GM12878 (cell line): ENCODE data around the gene GTPBP4. TPM values are rescaled to one million over a fixed set of nuclear protein-coding genes. Genes with fewer than 3 reads are reported as not detected.
A peak's percentile ranks its signal among the peaks of the same experiment; 100 is the strongest.

Source experiments
- CBX5 ChIP-seq: sonication (generic); IDR thresholded peaks from 2 replicates; pipeline ENCODE4 v1.6.1; 2016; ENCODE audit warnings: low read depth, moderate library complexity, mild to moderate bottlenecking, inconsistent platforms
- GATAD2B ChIP-seq: fragments of 450-650 bp; conservative IDR thresholded peaks from 2 replicates; pipeline ENCODE4 v1.6.1; 2017; ENCODE audit warnings: low read depth, mild to moderate bottlenecking, moderate library complexity
- IKZF2 ChIP-seq, 2 experiments: fragments of 450-650 bp; IDR thresholded peaks; 2 replicates each; pipeline ENCODE4 v1.6.1; 2017; ENCODE audit warnings: mild to moderate bottlenecking in 2 of 2, moderate library complexity in 2 of 2
- MTA2 ChIP-seq: fragments of 450-650 bp; IDR thresholded peaks from 2 replicates; pipeline ENCODE4 v1.6.1; 2016; ENCODE audit warnings: low read depth, mild to moderate bottlenecking, moderate library complexity
- NFYA ChIP-seq: IDR thresholded peaks from 2 replicates; pipeline ENCODE4 v1.6.1; 2011; ENCODE audit warnings: low read depth, mild to moderate bottlenecking, low read length, improper control_type of control experiment, borderline replicate concordance
- NR2F1 ChIP-seq: fragments of 450-650 bp; conservative IDR thresholded peaks from 2 replicates; pipeline ENCODE4 v1.6.1; 2017; ENCODE audit warnings: mild to moderate bottlenecking
- RUNX3 ChIP-seq: IDR thresholded peaks from 2 replicates; pipeline ENCODE4 v1.6.1; 2012; ENCODE audit warnings: low read length, inconsistent platforms
- STAT3 ChIP-seq: IDR thresholded peaks from 2 replicates; pipeline ENCODE4 v1.6.1; 2011; ENCODE audit warnings: low read depth, low read length, improper control_type of control experiment
- TBL1XR1 ChIP-seq: IDR thresholded peaks from 2 replicates; pipeline ENCODE4 v1.6.1; 2012; ENCODE audit warnings: low read depth, low read length, improper control_type of control experiment
- TCF7 ChIP-seq: IDR thresholded peaks from 2 replicates; pipeline ENCODE4 v1.6.1; 2014; ENCODE audit warnings: antibody characterized with exemption, borderline replicate concordance
- ZBTB11 ChIP-seq: fragments of 450-650 bp; formaldehyde crosslinking; IDR thresholded peaks from 2 replicates; pipeline ENCODE4 v1.5.0; 2022; ENCODE audit warnings: mild to moderate bottlenecking, missing genetic modification characterization
- polyA plus RNA-seq, 11 experiments: library from polyadenylated mRNA; depleted of rRNA in 4 of 11; unstranded in 6 of 11; stranded (reverse) in 5 of 11; fragments of >200 nt; fragmentation: Nextera tagmentation in 4 of 11; fragmentation: Illumina TruSeq in 1 of 11; extraction: Ambion mirVana in 4 of 11; extraction: Trizol in 1 of 11; gene quantifications; 1 replicate in 1 of 11; 2 replicates in 10 of 11; pipeline versions ENCODE4 v1.2.1 to v1.2.3, GENCODE V29; 2011 to 2016; ENCODE audit warnings: inconsistent platforms in 2 of 11, missing spikeins in 2 of 11, low read depth in 1 of 11
- total RNA-seq, 4 experiments: library from RNA; depleted of rRNA in 3 of 4; stranded (reverse); fragments of >200 nt in 3 of 4; fragmentation: Illumina TruSeq in 1 of 4; extraction: Trizol in 1 of 4; gene quantifications; 2 replicates each; pipeline versions ENCODE4 v1.2.1 to v1.2.3, GENCODE V29; 2013 to 2021
- TF ChIP-seq, protein P1 (sequence below): IDR thresholded peaks from 2 replicates; pipeline ENCODE4 v1.6.1; 2012; ENCODE audit warnings: improper control_type of control experiment, low read depth, low read length; ENCODE audit not compliant: insufficient replicate concordance
- TF ChIP-seq, protein P2 (sequence below): fragments of 450-650 bp; IDR thresholded peaks from 2 replicates; pipeline ENCODE4 v1.6.1; 2017; ENCODE audit warnings: antibody characterized with exemption, mild to moderate bottlenecking, moderate library complexity
- TF ChIP-seq, protein P3 (sequence below): fragments of 450-650 bp; IDR thresholded peaks from 2 replicates; pipeline ENCODE4 v1.6.1; 2016; ENCODE audit warnings: mild to moderate bottlenecking
- TF ChIP-seq, protein P4 (sequence below): IDR thresholded peaks from 2 replicates; pipeline ENCODE4 v1.6.1; 2012; ENCODE audit warnings: low read depth, low read length, improper control_type of control experiment

The GTPBP4 gene
- total and polyA plus RNA-seq, 10 of the 15 experiments (the other 5 are each of a cell fraction or from before 2014, with no cell fraction given), result 58.5 to 118 (median 71.4) TPM

DNA sequence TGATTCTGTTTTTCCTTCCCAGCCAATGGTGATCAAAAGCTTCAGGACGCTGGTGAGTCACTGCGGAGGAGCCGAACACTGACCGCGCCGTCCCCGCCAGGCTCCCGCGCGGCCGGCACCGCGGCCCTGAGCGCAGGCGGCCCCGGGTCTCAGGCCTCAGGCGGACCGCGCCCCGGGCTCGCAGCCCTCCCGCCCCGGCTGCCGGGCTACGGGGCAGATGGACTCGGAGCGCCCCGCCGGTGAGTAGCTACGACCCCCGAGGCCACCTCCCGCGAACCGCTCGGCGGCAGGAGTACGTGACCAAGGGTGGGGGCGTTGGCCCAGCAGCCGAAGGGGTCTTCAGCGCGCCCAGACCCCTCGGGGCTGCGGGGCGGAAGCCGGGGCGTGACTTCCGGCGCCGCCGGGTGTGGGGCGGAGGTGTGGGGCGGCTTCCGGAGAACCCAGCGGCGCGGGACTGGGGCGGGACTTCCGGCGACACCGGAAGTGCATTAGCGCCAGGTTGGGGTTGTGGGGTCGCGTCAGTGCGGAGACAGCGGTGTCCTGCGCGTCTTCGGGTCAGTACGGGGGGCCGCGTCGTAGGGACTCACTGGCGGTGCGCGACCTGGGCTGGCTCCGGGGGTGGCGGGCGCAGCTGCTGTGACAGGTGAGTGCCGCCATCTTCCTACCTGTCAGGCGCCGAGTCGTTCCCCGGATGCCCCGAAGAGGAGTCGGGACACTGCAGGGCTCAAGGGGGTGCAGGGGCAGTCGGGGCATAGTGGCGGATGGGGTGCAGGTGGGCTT is 68.3 kb downstream of the GTPBP4 start, which contains the start of gene WDR37 (continued):
- TF ChIP-seq, protein P1, sequence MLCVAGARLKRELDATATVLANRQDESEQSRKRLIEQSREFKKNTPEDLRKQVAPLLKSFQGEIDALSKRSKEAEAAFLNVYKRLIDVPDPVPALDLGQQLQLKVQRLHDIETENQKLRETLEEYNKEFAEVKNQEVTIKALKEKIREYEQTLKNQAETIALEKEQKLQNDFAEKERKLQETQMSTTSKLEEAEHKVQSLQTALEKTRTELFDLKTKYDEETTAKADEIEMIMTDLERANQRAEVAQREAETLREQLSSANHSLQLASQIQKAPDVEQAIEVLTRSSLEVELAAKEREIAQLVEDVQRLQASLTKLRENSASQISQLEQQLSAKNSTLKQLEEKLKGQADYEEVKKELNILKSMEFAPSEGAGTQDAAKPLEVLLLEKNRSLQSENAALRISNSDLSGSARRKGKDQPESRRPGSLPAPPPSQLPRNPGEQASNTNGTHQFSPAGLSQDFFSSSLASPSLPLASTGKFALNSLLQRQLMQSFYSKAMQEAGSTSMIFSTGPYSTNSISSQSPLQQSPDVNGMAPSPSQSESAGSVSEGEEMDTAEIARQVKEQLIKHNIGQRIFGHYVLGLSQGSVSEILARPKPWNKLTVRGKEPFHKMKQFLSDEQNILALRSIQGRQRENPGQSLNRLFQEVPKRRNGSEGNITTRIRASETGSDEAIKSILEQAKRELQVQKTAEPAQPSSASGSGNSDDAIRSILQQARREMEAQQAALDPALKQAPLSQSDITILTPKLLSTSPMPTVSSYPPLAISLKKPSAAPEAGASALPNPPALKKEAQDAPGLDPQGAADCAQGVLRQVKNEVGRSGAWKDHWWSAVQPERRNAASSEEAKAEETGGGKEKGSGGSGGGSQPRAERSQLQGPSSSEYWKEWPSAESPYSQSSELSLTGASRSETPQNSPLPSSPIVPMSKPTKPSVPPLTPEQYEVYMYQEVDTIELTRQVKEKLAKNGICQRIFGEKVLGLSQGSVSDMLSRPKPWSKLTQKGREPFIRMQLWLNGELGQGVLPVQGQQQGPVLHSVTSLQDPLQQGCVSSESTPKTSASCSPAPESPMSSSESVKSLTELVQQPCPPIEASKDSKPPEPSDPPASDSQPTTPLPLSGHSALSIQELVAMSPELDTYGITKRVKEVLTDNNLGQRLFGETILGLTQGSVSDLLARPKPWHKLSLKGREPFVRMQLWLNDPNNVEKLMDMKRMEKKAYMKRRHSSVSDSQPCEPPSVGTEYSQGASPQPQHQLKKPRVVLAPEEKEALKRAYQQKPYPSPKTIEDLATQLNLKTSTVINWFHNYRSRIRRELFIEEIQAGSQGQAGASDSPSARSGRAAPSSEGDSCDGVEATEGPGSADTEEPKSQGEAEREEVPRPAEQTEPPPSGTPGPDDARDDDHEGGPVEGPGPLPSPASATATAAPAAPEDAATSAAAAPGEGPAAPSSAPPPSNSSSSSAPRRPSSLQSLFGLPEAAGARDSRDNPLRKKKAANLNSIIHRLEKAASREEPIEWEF, result no peak
- TF ChIP-seq IKZF2 (IDR thresholded peaks at IDR 0.05) (no peak), ZBTB11 (CRISPR knock-in tag) (peak; percentile 59), NR2F1 (peak; percentile 90), MTA2 (peak; percentile 46; the same call in 1 of the 2 replicates), NFYA (no peak), STAT3 (no peak), CBX5 (no peak), TBL1XR1 (no peak), RUNX3 (no peak), GATAD2B (peak; percentile 98), TCF7 (no peak)
- TF ChIP-seq, protein P2, sequence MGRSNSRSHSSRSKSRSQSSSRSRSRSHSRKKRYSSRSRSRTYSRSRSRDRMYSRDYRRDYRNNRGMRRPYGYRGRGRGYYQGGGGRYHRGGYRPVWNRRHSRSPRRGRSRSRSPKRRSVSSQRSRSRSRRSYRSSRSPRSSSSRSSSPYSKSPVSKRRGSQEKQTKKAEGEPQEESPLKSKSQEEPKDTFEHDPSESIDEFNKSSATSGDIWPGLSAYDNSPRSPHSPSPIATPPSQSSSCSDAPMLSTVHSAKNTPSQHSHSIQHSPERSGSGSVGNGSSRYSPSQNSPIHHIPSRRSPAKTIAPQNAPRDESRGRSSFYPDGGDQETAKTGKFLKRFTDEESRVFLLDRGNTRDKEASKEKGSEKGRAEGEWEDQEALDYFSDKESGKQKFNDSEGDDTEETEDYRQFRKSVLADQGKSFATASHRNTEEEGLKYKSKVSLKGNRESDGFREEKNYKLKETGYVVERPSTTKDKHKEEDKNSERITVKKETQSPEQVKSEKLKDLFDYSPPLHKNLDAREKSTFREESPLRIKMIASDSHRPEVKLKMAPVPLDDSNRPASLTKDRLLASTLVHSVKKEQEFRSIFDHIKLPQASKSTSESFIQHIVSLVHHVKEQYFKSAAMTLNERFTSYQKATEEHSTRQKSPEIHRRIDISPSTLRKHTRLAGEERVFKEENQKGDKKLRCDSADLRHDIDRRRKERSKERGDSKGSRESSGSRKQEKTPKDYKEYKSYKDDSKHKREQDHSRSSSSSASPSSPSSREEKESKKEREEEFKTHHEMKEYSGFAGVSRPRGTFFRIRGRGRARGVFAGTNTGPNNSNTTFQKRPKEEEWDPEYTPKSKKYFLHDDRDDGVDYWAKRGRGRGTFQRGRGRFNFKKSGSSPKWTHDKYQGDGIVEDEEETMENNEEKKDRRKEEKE, result no peak
- TF ChIP-seq, protein P3, sequence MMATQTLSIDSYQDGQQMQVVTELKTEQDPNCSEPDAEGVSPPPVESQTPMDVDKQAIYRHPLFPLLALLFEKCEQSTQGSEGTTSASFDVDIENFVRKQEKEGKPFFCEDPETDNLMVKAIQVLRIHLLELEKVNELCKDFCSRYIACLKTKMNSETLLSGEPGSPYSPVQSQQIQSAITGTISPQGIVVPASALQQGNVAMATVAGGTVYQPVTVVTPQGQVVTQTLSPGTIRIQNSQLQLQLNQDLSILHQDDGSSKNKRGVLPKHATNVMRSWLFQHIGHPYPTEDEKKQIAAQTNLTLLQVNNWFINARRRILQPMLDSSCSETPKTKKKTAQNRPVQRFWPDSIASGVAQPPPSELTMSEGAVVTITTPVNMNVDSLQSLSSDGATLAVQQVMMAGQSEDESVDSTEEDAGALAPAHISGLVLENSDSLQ, result peak; percentile 69
- TF ChIP-seq, protein P4, sequence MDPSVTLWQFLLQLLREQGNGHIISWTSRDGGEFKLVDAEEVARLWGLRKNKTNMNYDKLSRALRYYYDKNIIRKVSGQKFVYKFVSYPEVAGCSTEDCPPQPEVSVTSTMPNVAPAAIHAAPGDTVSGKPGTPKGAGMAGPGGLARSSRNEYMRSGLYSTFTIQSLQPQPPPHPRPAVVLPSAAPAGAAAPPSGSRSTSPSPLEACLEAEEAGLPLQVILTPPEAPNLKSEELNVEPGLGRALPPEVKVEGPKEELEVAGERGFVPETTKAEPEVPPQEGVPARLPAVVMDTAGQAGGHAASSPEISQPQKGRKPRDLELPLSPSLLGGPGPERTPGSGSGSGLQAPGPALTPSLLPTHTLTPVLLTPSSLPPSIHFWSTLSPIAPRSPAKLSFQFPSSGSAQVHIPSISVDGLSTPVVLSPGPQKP, result peak; percentile 88
